ENCODE results near the gene AFF3. TPM values are rescaled to one million over a fixed set of nuclear protein-coding genes. Genes with fewer than 3 reads are reported as not detected.

AFF3 gene
- total RNA-seq, 2 donors from 2014 or later: 9.9 to 20.1 TPM

- no peaks in the 10 kb centered on the region for H3K36me3 ChIP-seq
- no peak overlapping the region for H3K27ac ChIP-seq
- no peak for DNase-seq (ENCODE audit: low spot score)
- no peak overlapping the region for H3K4me3 ChIP-seq
- H3K4me1 ChIP-seq (ENCODE audit: control insufficient read depth in 1 of 2, low read depth in 2 of 2): peaks cover 2 to 31% of the 10 kb centered on the region in 2 donors
- no peaks in the 10 kb centered on the region for H3K27me3 ChIP-seq (replicated peaks; ENCODE audit: insufficient read depth)
- no peaks in the 10 kb centered on the region for H3K9me3 ChIP-seq
- TF ChIP-seq CTCF (IDR thresholded peaks at IDR 0.05): no peak
- ATAC-seq (ENCODE audit: insufficient number of reproducible peaks, low FRiP score, low read depth): no peak
Observed at GRCh38 chr2:99608861-99609260, 533.5 kb downstream of the AFF3 start.

- Histone ChIP-seq H3K4me3 (peak overlapping the region; percentile 20), H3K27me3 (replicated peaks; ENCODE audit: insufficient read depth) (no peaks in the 10 kb centered on the region), H3K4me1 (ENCODE audit: control insufficient read depth in 1 of 2, low read depth in 2 of 2) (peaks cover 2 to 31% of the 10 kb centered on the region in 2 donors), H3K27ac (peak overlapping the region in 1 of 2 donors; percentile 18), H3K36me3 (no peaks in the 10 kb centered on the region), H3K9me3 (no peaks in the 10 kb centered on the region)
- DNase-seq (ENCODE audit: low spot score): no peak
- TF ChIP-seq CTCF (IDR thresholded peaks at IDR 0.05): no peak
- no peak for ATAC-seq (ENCODE audit: insufficient number of reproducible peaks, low FRiP score, low read depth)
Observed at GRCh38 chr2:99607861-99608491, 534.4 kb downstream of the AFF3 start.

- DNase-seq (ENCODE audit: low spot score): no peak
- H3K9me3 ChIP-seq: no peaks in the 10 kb centered on the region
- no peak for ATAC-seq (ENCODE audit: insufficient number of reproducible peaks, low FRiP score, low read depth)
- peak overlapping the region; percentile 20 for H3K4me3 ChIP-seq
- peak overlapping the region in 1 of 2 donors; percentile 18 for H3K27ac ChIP-seq
- no peaks in the 10 kb centered on the region for H3K27me3 ChIP-seq (replicated peaks; ENCODE audit: insufficient read depth)
- H3K4me1 ChIP-seq (ENCODE audit: control insufficient read depth in 1 of 2, low read depth in 2 of 2): peaks cover 2 to 31% of the 10 kb centered on the region in 2 donors
- no peak for TF ChIP-seq CTCF (IDR thresholded peaks at IDR 0.05)
- H3K36me3 ChIP-seq: no peaks in the 10 kb centered on the region
Observed at GRCh38 chr2:99607454-99607853, 534.9 kb downstream of the AFF3 start.

- Histone ChIP-seq H3K27ac (no peak overlapping the region), H3K4me1 (ENCODE audit: control insufficient read depth in 1 of 2, low read depth in 2 of 2) (peaks cover 2 to 31% of the 10 kb centered on the region in 2 donors), H3K9me3 (no peaks in the 10 kb centered on the region), H3K27me3 (replicated peaks; ENCODE audit: insufficient read depth) (no peaks in the 10 kb centered on the region), H3K36me3 (no peaks in the 10 kb centered on the region), H3K4me3 (no peak overlapping the region)
- DNase-seq (ENCODE audit: low spot score): no peak
- ATAC-seq (ENCODE audit: insufficient number of reproducible peaks, low FRiP score, low read depth): no peak
- no peak for TF ChIP-seq CTCF (IDR thresholded peaks at IDR 0.05)
Observed at GRCh38 chr2:99605036-99605435, 537.4 kb downstream of the AFF3 start.

- no peak for DNase-seq (ENCODE audit: low spot score)
- TF ChIP-seq CTCF (IDR thresholded peaks at IDR 0.05): no peak
Observed at GRCh38 chr2:99602476-99602875, 539.9 kb downstream of the AFF3 start.

More at GRCh38 chr2:99602476-99602875, 539.9 kb downstream of the AFF3 start:
- no peaks in the 10 kb centered on the region for H3K36me3 ChIP-seq
- H3K4me1 ChIP-seq (ENCODE audit: control insufficient read depth in 1 of 2, low read depth in 2 of 2): peaks cover 0 to 16% of the 10 kb centered on the region in 2 donors
- no peak overlapping the region for H3K4me3 ChIP-seq
- H3K27ac ChIP-seq: no peak overlapping the region
- H3K27me3 ChIP-seq (replicated peaks; ENCODE audit: insufficient read depth): no peaks in the 10 kb centered on the region
- H3K9me3 ChIP-seq: no peaks in the 10 kb centered on the region
- no peak for ATAC-seq (ENCODE audit: insufficient number of reproducible peaks, low FRiP score, low read depth)
